HCT116 (cell line): ENCODE results near the gene RFPL1.

Source experiments
- CTCF ChIP-seq, 3 experiments: fragments of 200-600 bp in 1 of 3; sonication (generic) in 1 of 3; IDR thresholded peaks in 2 of 3; conservative IDR thresholded peaks in 1 of 3; 2 replicates each; pipeline ENCODE4 v1.5.1; 2012 to 2017; ENCODE audit warnings: low read depth in 2 of 3, low read length in 2 of 3, antibody characterized with exemption in 1 of 3, borderline replicate concordance in 1 of 3, control low read depth in 1 of 3, mild to moderate bottlenecking in 1 of 3, mixed read lengths in 1 of 3, mixed run types in 1 of 3, moderate library complexity in 1 of 3; ENCODE audit not compliant: insufficient read depth in 1 of 3
- EGR1 ChIP-seq: IDR thresholded peaks from 2 replicates; pipeline ENCODE4 v1.6.1; 2012; ENCODE audit warnings: low read depth
- EZH2phosphoT487 ChIP-seq: fragments of 200-600 bp; IDR thresholded peaks from 2 replicates; pipeline ENCODE4 v1.6.1; 2018; ENCODE audit warnings: antibody characterized with exemption, borderline replicate concordance
- POLR2A ChIP-seq: IDR thresholded peaks from 2 replicates; pipeline ENCODE4 v1.7.0; 2011; ENCODE audit warnings: borderline replicate concordance; ENCODE audit not compliant: insufficient read depth, insufficient read length; ENCODE audit errors: extremely low read depth
- SP1 ChIP-seq: IDR thresholded peaks from 2 replicates; pipeline ENCODE4 v1.6.1; 2012; ENCODE audit warnings: low read depth
- SRF ChIP-seq: IDR thresholded peaks from 2 replicates; pipeline ENCODE4 v1.6.1; 2012; ENCODE audit warnings: low read depth
- YY1 ChIP-seq: IDR thresholded peaks from 2 replicates; pipeline ENCODE4 v1.6.1; 2011; ENCODE audit warnings: low read length, low read depth, moderate library complexity, mild to moderate bottlenecking; ENCODE audit not compliant: insufficient replicate concordance; ENCODE audit errors: extremely low read depth

GRCh38 chr22:29400576-29400975 is 37.8 kb upstream of the RFPL1 start:
- TF ChIP-seq YY1 = no peak
- TF ChIP-seq SP1 = no peak
- TF ChIP-seq EZH2phosphoT487 = no peak
- no peak for TF ChIP-seq SRF
- TF ChIP-seq CTCF (IDR thresholded peaks at IDR 0.05 in 2 of 3, conservative IDR thresholded peaks at IDR 0.05 in 1 of 3; ENCODE audit: borderline replicate concordance in 1 of 3, insufficient read depth in 1 of 3, low read depth in 2 of 3, low read length in 2 of 3) = no peak
- no peak for TF ChIP-seq EGR1
- no peak for TF ChIP-seq POLR2A
